ENCODE data around the gene BMP2K. TPM values are rescaled to one million over a fixed set of nuclear protein-coding genes. Genes with fewer than 3 reads are reported as not detected.

The BMP2K gene
- polyA plus RNA-seq (2013), result 60.5 TPM

DNA sequence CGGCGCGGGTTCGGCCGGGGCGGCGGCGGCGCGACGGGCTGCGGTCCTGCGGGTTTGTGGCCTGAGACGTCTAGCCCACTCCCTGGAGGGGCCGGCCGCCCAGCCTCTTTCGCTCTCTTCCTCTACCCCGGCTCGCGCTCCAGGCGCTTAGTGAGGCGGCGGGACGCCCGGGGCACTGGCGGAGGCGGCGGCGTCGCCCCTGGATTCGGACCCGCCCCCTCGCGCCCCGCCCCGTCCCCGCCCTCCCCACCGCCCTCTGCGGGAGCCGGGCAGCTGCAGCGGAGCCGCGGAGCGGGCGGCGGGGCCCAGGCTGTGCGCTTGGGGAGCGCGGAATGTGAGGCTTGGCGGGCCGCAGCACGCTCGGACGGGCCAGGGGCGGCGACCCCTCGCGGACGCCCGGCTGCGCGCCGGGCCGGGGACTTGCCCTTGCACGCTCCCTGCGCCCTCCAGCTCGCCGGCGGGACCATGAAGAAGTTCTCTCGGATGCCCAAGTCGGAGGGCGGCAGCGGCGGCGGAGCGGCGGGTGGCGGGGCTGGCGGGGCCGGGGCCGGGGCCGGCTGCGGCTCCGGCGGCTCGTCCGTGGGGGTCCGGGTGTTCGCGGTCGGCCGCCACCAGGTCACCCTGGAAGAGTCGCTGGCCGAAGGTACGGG is at the start of gene BMP2K:
BMP2K (plus strand) TSS at position 272 of the 650 bp plus-strand sequence; CDS start at position 466, 194 bp downstream.
- Histone ChIP-seq H3K4me1 (ENCODE audit: control extremely low read depth in 1 of 4, control insufficient read depth in 4 of 4, insufficient read depth in 4 of 4, low read length in 3 of 4) (peaks cover 26 to 52% (median 44%) of the 10 kb centered on the region in 4 experiments), H3K27me3 (replicated peaks in 2 of 5; ENCODE audit: control insufficient read depth in 4 of 5, insufficient read depth in 5 of 5, low read length in 4 of 5) (no peaks in the 10 kb centered on the region), H3K36me3 (ENCODE audit: control insufficient read depth in 4 of 4, insufficient read depth in 4 of 4, low read length in 3 of 4) (no peaks in the 10 kb centered on the region), H3K9me3 (ENCODE audit: control extremely low read depth in 1 of 5, control insufficient read depth in 4 of 5, insufficient read depth in 2 of 5, low read depth in 1 of 5, low read length in 4 of 5) (no peaks in the 10 kb centered on the region), H3K4me3 (ENCODE audit: control insufficient read depth in 1 of 7, extremely low read depth in 1 of 7, insufficient read depth in 4 of 7, low read depth in 2 of 7, low read length in 6 of 7) (peak within 1 kb of the TSS; percentile 60 to 100 (median 97)), H3K27ac (ENCODE audit: insufficient read depth in 1 of 2, low read depth in 1 of 2, low read length in 2 of 2, poor library complexity in 1 of 2, severe bottlenecking in 2 of 2) (peak within 1 kb of the TSS; percentile 97 to 99)
- CTCF ChIA-PET, result interaction anchor here (0.9 to 1.3 kb wide), 4 partner anchors 63 to 166 kb away, joined by 3 to 6 read pairs (median 4); no protein-coding TSS in a partner anchor
- WGBS (ENCODE audit: insufficient coverage), result 0% methylated on average over 51 of the region's 95 CpGs
- POLR2A ChIA-PET, result interaction anchor here (0.5 to 1.2 kb wide), 6 partner anchors 13 to 166 kb away, joined by 3 to 5 read pairs (median 3); no protein-coding TSS in a partner anchor
- DNase-seq, result peak in 2 of 3 donors; percentile 75 to 83

DNA sequence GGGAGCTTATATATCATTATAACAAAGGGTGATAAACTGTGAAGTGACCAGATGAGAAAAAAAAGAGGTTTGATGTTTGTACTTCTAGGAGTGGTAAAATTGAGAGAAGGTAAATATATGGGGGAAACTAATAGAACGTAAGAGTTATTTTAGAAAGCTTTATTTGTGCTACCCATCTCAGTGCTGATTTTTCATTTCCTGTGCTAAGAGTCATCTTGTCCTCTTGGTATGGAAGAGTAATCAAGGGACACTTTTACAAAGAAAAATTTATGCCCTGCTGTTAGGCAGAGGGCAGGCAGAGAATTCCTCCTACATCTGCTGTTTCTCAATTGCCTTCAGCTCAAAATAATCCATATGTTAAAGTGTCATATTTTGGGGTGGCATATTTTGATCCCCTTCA is 49.6 kb upstream of the BMP2K start:
- H3K4me1 ChIP-seq (ENCODE audit: control extremely low read depth in 1 of 4, control insufficient read depth in 4 of 4, insufficient read depth in 4 of 4, low read length in 3 of 4), result peaks cover 2 to 16% (median 9%) of the 10 kb centered on the region in 4 experiments
- H3K27ac ChIP-seq (ENCODE audit: insufficient read depth in 1 of 2, low read depth in 1 of 2, low read length in 2 of 2, poor library complexity in 1 of 2, severe bottlenecking in 2 of 2), result no peak overlapping the region
- H3K4me3 ChIP-seq (ENCODE audit: control insufficient read depth in 1 of 7, extremely low read depth in 1 of 7, insufficient read depth in 4 of 7, low read depth in 2 of 7, low read length in 6 of 7), result no peak overlapping the region
- H3K36me3 ChIP-seq (ENCODE audit: control insufficient read depth in 4 of 4, insufficient read depth in 4 of 4, low read length in 3 of 4), result no peaks in the 10 kb centered on the region
- ChIA-PET CTCF (interaction anchor here (0.9 to 1.3 kb wide), 2 partner anchors 9 to 51 kb away, joined by 3 to 7 read pairs; no protein-coding TSS in a partner anchor), POLR2A (interaction anchor here (0.6 kb wide), 1 partner anchor 18 kb away, joined by 3 read pairs; no protein-coding TSS in a partner anchor)
- no peak for DNase-seq
- H3K9me3 ChIP-seq (ENCODE audit: control extremely low read depth in 1 of 5, control insufficient read depth in 4 of 5, insufficient read depth in 2 of 5, low read depth in 1 of 5, low read length in 4 of 5), result no peaks in the 10 kb centered on the region
- WGBS (ENCODE audit: insufficient coverage), result 83% methylated on average over 1 of the region's 1 CpG
- no peaks in the 10 kb centered on the region for H3K27me3 ChIP-seq (replicated peaks in 2 of 5; ENCODE audit: control insufficient read depth in 4 of 5, insufficient read depth in 5 of 5, low read length in 4 of 5)

DNA sequence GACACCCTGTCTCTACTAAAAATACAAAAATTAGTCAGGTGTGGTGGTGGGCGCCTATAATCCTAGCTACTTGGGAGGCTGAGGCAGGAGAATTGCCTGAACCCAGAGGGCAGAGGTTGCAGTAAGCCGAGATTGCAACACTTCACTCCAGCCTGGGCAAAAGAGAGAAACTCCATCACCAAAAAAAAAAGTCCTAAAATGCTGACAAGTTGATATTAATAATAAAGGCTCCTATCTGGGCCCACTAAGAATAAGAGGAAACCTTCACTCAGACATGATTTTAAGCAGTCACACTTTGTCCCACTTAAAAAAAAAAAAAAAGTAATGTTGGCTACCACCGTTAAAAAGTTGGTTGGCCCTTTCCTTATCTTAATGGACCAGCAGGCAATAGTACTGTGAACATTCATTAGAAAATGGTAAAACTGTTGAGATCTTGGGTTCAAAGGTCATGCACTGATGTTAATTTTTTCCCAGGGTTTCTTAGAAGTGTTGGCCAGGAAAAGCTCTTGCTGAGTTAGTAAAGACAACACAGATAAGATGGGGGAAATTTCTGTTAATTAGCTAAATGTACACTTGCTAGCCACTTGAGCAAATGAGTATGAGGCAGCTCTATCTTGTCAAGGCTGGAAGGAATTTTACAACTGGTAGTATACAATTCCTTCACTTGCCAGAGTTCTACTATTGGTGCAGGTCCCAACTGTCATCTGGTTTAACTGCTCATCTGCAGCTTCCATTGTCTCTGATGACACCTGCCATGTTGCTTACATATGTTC is 43.6 kb upstream of the BMP2K start:
- no peaks in the 10 kb centered on the region for H3K36me3 ChIP-seq (ENCODE audit: control insufficient read depth in 4 of 4, insufficient read depth in 4 of 4, low read length in 3 of 4)
- no peak overlapping the region for H3K27ac ChIP-seq (ENCODE audit: insufficient read depth in 1 of 2, low read depth in 1 of 2, low read length in 2 of 2, poor library complexity in 1 of 2, severe bottlenecking in 2 of 2)
- H3K27me3 ChIP-seq (replicated peaks in 2 of 5; ENCODE audit: control insufficient read depth in 4 of 5, insufficient read depth in 5 of 5, low read length in 4 of 5), result no peaks in the 10 kb centered on the region
- no peak overlapping the region for H3K4me3 ChIP-seq (ENCODE audit: control insufficient read depth in 1 of 7, extremely low read depth in 1 of 7, insufficient read depth in 4 of 7, low read depth in 2 of 7, low read length in 6 of 7)
- CTCF ChIA-PET, result interaction anchor here (0.8 to 1.5 kb wide), 2 partner anchors 15 to 22 kb away, joined by 3 to 4 read pairs; no protein-coding TSS in a partner anchor
- POLR2A ChIA-PET, result interaction anchor here (0.6 kb wide), 1 partner anchor 35 kb away, joined by 7 read pairs; no protein-coding TSS in a partner anchor
- peak; percentile 32 to 75 (median 56) for DNase-seq
- 100% methylated on average over 1 of the region's 3 CpGs for WGBS (ENCODE audit: insufficient coverage)
- peaks cover 0 to 10% (median 4%) of the 10 kb centered on the region in 4 experiments for H3K4me1 ChIP-seq (ENCODE audit: control extremely low read depth in 1 of 4, control insufficient read depth in 4 of 4, insufficient read depth in 4 of 4, low read length in 3 of 4)
- H3K9me3 ChIP-seq (ENCODE audit: control extremely low read depth in 1 of 5, control insufficient read depth in 4 of 5, insufficient read depth in 2 of 5, low read depth in 1 of 5, low read length in 4 of 5), result no peaks in the 10 kb centered on the region

DNA sequence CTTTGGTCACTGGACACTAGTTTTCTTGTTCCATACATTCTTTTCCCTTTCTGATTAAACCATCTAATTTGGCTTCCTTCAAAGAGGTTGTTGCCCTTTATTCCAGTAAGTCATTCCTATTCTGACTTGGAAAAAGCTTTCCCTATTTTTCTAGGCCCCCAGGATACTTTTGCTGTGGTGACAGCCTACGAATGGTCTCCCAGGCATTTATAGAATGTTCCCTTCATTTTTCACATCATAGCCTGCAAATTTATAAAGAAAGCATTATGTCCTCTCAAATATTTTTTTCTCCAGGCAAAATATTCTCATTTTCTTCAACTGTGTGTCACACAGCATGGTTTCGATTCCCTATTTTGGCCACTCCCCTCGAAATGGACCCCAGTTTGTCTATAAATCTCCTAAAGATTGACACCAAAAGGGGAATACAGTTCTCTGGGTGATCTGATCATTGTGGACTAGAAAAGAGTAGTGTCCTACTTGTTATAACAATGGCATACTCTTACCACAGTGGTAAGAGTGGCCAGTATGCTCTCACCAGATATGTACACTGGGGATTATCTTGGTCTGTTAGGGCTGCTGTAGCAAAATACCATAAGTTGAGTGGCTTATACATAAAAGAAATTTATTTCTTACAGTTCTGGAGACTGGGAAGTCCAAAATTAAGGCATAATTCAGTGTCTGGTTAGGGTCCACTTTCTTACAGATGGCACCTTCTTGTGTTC is 41.5 kb upstream of the BMP2K start:
- CTCF ChIA-PET, result interaction anchor here (0.8 kb wide), 1 partner anchor 10 kb away, joined by 4 read pairs; no protein-coding TSS in a partner anchor

DNA sequence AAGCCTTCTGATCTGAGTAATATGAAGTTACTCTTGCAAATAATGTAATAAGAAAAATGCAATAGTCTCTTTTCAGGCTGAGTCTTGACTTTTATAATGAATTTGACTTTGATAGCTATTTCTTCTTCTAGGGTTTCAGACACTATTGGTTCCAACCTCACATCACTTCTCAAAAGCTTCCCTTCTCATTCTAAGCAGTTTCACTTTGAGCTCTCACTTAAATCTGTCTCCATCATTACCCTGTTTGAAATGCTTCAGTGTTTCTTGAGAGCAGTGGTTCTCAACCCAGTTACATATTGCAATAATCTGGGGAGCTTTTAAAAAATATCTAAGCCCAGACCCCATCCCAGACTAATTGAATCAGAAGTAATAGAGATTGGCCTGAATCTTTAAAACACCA is 40.5 kb upstream of the BMP2K start:
- Histone ChIP-seq H3K4me3 (ENCODE audit: control insufficient read depth in 1 of 7, extremely low read depth in 1 of 7, insufficient read depth in 4 of 7, low read depth in 2 of 7, low read length in 6 of 7) (no peak overlapping the region), H3K4me1 (ENCODE audit: control extremely low read depth in 1 of 4, control insufficient read depth in 4 of 4, insufficient read depth in 4 of 4, low read length in 3 of 4) (peaks cover 0 to 13% (median 4%) of the 10 kb centered on the region in 4 experiments), H3K27me3 (replicated peaks in 2 of 5; ENCODE audit: control insufficient read depth in 4 of 5, insufficient read depth in 5 of 5, low read length in 4 of 5) (no peaks in the 10 kb centered on the region), H3K9me3 (ENCODE audit: control extremely low read depth in 1 of 5, control insufficient read depth in 4 of 5, insufficient read depth in 2 of 5, low read depth in 1 of 5, low read length in 4 of 5) (no peaks in the 10 kb centered on the region), H3K36me3 (ENCODE audit: control insufficient read depth in 4 of 4, insufficient read depth in 4 of 4, low read length in 3 of 4) (no peaks in the 10 kb centered on the region), H3K27ac (ENCODE audit: insufficient read depth in 1 of 2, low read depth in 1 of 2, low read length in 2 of 2, poor library complexity in 1 of 2, severe bottlenecking in 2 of 2) (no peak overlapping the region)
- no peak for DNase-seq
- ChIA-PET POLR2A (no interaction called here), CTCF (interaction anchor here (1.1 to 1.8 kb wide), 2 partner anchors 9 to 10 kb away, joined by 4 to 7 read pairs; no protein-coding TSS in a partner anchor)

More for the DNA sequence above, 41.5 kb upstream of the BMP2K start:
- POLR2A ChIA-PET, result no interaction called here
- no peaks in the 10 kb centered on the region for H3K9me3 ChIP-seq (ENCODE audit: control extremely low read depth in 1 of 5, control insufficient read depth in 4 of 5, insufficient read depth in 2 of 5, low read depth in 1 of 5, low read length in 4 of 5)
- H3K4me1 ChIP-seq (ENCODE audit: control extremely low read depth in 1 of 4, control insufficient read depth in 4 of 4, insufficient read depth in 4 of 4, low read length in 3 of 4), result peaks cover 0 to 13% (median 4%) of the 10 kb centered on the region in 4 experiments
- no peak for DNase-seq
- no peak overlapping the region for H3K27ac ChIP-seq (ENCODE audit: insufficient read depth in 1 of 2, low read depth in 1 of 2, low read length in 2 of 2, poor library complexity in 1 of 2, severe bottlenecking in 2 of 2)
- H3K4me3 ChIP-seq (ENCODE audit: control insufficient read depth in 1 of 7, extremely low read depth in 1 of 7, insufficient read depth in 4 of 7, low read depth in 2 of 7, low read length in 6 of 7), result no peak overlapping the region
- H3K27me3 ChIP-seq (replicated peaks in 2 of 5; ENCODE audit: control insufficient read depth in 4 of 5, insufficient read depth in 5 of 5, low read length in 4 of 5), result no peaks in the 10 kb centered on the region
- H3K36me3 ChIP-seq (ENCODE audit: control insufficient read depth in 4 of 4, insufficient read depth in 4 of 4, low read length in 3 of 4), result no peaks in the 10 kb centered on the region
- WGBS (ENCODE audit: insufficient coverage), result 92% methylated on average over 2 of the region's 3 CpGs

DNA sequence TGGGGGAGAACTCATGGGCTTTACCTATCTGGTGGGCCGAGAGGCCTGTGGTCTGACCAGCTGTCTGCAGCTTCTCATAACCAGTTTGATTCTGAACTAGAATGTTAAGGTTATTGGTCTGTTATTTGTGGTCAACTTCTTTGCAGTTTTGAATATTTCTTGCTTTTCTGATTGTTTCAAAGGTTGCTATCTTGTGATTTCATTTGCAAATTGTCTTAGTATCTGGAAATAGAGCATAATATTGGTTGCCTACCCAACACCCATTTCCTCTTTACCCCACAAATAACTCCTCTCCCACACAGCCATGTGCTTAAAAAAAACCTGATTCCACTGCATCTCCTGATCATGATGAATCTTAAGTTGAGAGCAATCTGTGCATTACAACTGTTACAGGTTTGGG is 39.1 kb upstream of the BMP2K start:
- Histone ChIP-seq H3K36me3 (ENCODE audit: control insufficient read depth in 4 of 4, insufficient read depth in 4 of 4, low read length in 3 of 4) (no peaks in the 10 kb centered on the region), H3K27me3 (replicated peaks in 2 of 5; ENCODE audit: control insufficient read depth in 4 of 5, insufficient read depth in 5 of 5, low read length in 4 of 5) (no peaks in the 10 kb centered on the region), H3K4me1 (ENCODE audit: control extremely low read depth in 1 of 4, control insufficient read depth in 4 of 4, insufficient read depth in 4 of 4, low read length in 3 of 4) (peaks cover 0 to 13% (median 4%) of the 10 kb centered on the region in 4 experiments), H3K27ac (ENCODE audit: insufficient read depth in 1 of 2, low read depth in 1 of 2, low read length in 2 of 2, poor library complexity in 1 of 2, severe bottlenecking in 2 of 2) (no peak overlapping the region), H3K4me3 (ENCODE audit: control insufficient read depth in 1 of 7, extremely low read depth in 1 of 7, insufficient read depth in 4 of 7, low read depth in 2 of 7, low read length in 6 of 7) (no peak overlapping the region), H3K9me3 (ENCODE audit: control extremely low read depth in 1 of 5, control insufficient read depth in 4 of 5, insufficient read depth in 2 of 5, low read depth in 1 of 5, low read length in 4 of 5) (no peaks in the 10 kb centered on the region)
- WGBS (ENCODE audit: insufficient coverage), result no CpG with 5 or more reads among the region's 1 CpG
- DNase-seq, result no peak
- POLR2A ChIA-PET, result no interaction called here
- CTCF ChIA-PET, result interaction anchor here (1.8 kb wide), 1 partner anchor 10 kb away, joined by 7 read pairs; no protein-coding TSS in a partner anchor
